ENCODE results near the gene SPDYE4.

GRCh38 chr17:8798846-8799569, 40.7 kb upstream of the SPDYE4 start, which contains the start of gene MFSD6L:
- TF ChIP-seq CTCF (IDR thresholded peaks at IDR 0.05; ENCODE audit: low read depth, low read length) (no peak), POLR2A (IDR thresholded peaks at IDR 0.05; ENCODE audit: extremely low read depth, insufficient read length) (no peak)
